GM12872 (cell line): ENCODE data around the gene U2SURP.

Experiments
- TF ChIP-seq, protein P1 (sequence below): IDR thresholded peaks from 3 replicates; pipeline ENCODE4 v1.5.1; 2011; ENCODE audit warnings: low read depth, mild to moderate bottlenecking, low read length, moderate library complexity; ENCODE audit not compliant: insufficient read depth

U2SURP gene

DNA sequence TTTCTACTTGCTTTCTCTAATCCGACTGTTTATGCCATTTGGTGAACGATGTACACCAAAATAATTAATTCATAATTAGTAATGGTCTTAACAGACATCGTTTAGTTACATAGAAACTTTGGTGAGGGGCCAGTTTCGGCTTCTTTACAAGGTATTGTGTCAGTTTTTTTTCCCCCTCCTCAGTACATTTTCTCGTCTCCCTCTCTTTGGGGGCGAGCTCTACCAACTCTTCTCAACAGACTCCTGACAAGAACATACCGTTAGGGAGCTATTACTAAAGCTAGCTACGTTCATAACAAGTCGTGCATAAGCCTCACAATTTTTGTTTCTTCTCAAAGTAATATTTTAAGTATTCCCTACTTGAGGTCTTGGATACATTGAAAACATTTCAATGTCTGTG, 1.4 kb downstream of the U2SURP start:
- TF ChIP-seq, protein P1, sequence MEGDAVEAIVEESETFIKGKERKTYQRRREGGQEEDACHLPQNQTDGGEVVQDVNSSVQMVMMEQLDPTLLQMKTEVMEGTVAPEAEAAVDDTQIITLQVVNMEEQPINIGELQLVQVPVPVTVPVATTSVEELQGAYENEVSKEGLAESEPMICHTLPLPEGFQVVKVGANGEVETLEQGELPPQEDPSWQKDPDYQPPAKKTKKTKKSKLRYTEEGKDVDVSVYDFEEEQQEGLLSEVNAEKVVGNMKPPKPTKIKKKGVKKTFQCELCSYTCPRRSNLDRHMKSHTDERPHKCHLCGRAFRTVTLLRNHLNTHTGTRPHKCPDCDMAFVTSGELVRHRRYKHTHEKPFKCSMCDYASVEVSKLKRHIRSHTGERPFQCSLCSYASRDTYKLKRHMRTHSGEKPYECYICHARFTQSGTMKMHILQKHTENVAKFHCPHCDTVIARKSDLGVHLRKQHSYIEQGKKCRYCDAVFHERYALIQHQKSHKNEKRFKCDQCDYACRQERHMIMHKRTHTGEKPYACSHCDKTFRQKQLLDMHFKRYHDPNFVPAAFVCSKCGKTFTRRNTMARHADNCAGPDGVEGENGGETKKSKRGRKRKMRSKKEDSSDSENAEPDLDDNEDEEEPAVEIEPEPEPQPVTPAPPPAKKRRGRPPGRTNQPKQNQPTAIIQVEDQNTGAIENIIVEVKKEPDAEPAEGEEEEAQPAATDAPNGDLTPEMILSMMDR, result no peak

DNA sequence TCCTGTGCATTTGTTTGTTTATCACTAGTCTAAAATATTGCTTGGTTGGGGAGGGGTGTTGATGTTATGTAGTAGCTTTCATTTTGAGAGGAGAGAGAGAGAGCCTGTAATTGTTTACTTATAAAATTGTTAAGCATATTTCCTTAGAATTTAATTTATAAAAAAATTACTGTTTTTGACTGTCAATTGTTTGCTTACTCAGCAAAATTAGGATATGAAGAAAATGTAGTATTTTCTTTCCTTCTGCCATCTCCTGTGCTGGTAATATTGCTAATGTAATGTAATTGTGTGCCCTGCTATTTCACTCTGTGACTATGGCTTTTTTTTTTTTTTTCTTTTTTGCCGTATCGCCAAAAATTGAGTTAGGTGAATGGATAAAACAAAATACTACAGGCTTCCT, 3.5 kb downstream of the U2SURP start:
- TF ChIP-seq, protein P1, result no peak

DNA sequence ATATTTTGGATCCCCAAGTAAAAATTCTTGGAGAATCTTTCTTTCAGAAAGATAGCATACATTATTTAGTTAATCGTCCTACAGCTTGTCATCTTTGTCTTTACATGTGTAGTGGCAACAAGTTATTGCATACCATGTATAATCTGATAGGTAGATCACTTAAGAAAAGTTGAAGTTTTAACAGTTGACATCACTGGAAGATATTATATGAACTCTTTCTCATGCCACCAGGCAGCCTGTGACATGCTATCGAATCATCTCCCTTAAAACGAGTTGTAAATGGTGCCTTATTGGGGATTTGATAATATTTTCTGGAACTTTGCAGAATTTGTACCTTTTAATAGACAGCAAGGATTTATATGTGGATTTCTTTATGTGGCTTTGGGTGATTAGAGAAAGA, 8.7 kb downstream of the U2SURP start:
- TF ChIP-seq, protein P1, result no peak

- TF ChIP-seq, protein P1, result no peak
Measured at GRCh38 chr3:143011705-143012104, 10.3 kb downstream of the U2SURP start.

GRCh38 chr3:143014921-143015320, 13.6 kb downstream of the U2SURP start:
- TF ChIP-seq, protein P1, result no peak

GRCh38 chr3:143016321-143016972, 15.1 kb downstream of the U2SURP start:
- TF ChIP-seq, protein P1, result peak; percentile 47; the same call in 2 of the 3 replicates

GRCh38 chr3:143024351-143024960, 23.1 kb downstream of the U2SURP start:
- TF ChIP-seq, protein P1, result no peak
